Inflammatory macrophage (primary cell): ENCODE measurements around the gene CRTC1.
"Not testable (repeated sequence)": the region's sequence is repeated elsewhere in the genome, so short reads cannot be mapped to it uniquely, and the experiment has no call there.

Experiments
- DNase-seq, 2 donors: peaks; one replicate each; pipeline ENCODE4 v3.0.0-alpha.2; 2020 to 2022

The CRTC1 gene

GRCh38 chr19:18809149-18809868, 125.8 kb downstream of the CRTC1 start:
- DNase-seq, result peak in 1 of 2 donors; percentile 13

- DNase-seq, result not testable (repeated sequence)
Observed at GRCh38 chr19:18811638-18812037, 128.2 kb downstream of the CRTC1 start.

GRCh38 chr19:18814063-18814462, 130.6 kb downstream of the CRTC1 start:
- no peak for DNase-seq

- no peak for DNase-seq
Observed at GRCh38 chr19:18815673-18816072, 132.2 kb downstream of the CRTC1 start.

- not testable (repeated sequence) for DNase-seq
Observed at GRCh38 chr19:18816645-18817044, 133.2 kb downstream of the CRTC1 start.

- no peak for DNase-seq
Observed at GRCh38 chr19:18817574-18817973, 134.1 kb downstream of the CRTC1 start.

GRCh38 chr19:18828786-18829185, 145.3 kb downstream of the CRTC1 start:
- peak; percentile 23 to 32 for DNase-seq

GRCh38 chr19:18830488-18830887, 147.0 kb downstream of the CRTC1 start:
- DNase-seq, result no peak

GRCh38 chr19:18831524-18832305, 148.2 kb downstream of the CRTC1 start, which contains the start of gene UPF1:
Gene UPF1 (plus strand): TSS chr19:18831959. CDS start chr19:18832210, 251 bp downstream.
- DNase-seq, result peak; percentile 92 to 97
